HepG2 (cell line): Measurements from ENCODE around the gene CTBP1. TPM values are rescaled to one million over a fixed set of nuclear protein-coding genes. Genes with fewer than 3 reads are reported as not detected.
"Not testable (repeated sequence)": the region's sequence is repeated elsewhere in the genome, so short reads cannot be mapped to it uniquely, and the experiment has no call there.

Experiments used
- ATAC-seq: fragments of 200-7000 bp; cut with Tn5 transposase; 3 replicates; pipeline ENCODE4 v1.9.1; 2020; ENCODE audit warnings: mild to moderate bottlenecking, moderate library complexity
- BruUV-seq: library from RNA; stranded (reverse); fragments of 400-500 nt; replicated peaks from 2 replicates; lab custom pipeline; 2021; lab: Mats Ljungman, UMichigan
- CTCF ChIA-PET: fragments of 300-600 bp; formaldehyde crosslinking; extraction: SDS; loops from one replicate; lab custom pipeline; 2021; ENCODE audit warnings: low total read pairs, inconsistent platforms, low intra/inter-chr PET ratio; lab: Yijun Ruan, JAX
- POLR2A ChIA-PET: fragments of 350-600 bp; sonication (Branson Sonifier 250); formaldehyde crosslinking; loops from one replicate; lab custom pipeline; 2020; ENCODE audit warnings: antibody characterized with exemption, inconsistent platforms; lab: Yijun Ruan, JAX
- DNase-seq: peaks from one replicate; pipeline ENCODE4 v3.0.0-alpha.2; 2015; ENCODE audit warnings: low spot score
- FAIRE-seq: peaks from 3 replicates; lab custom pipeline; 2011; peaks lifted over from hg19 to GRCh38; lab: Jason Lieb, UNC
- H2AFZ ChIP-seq: one replicate; pipeline ENCODE4 v1.6.1; 2011; ENCODE audit warnings: low read length, inconsistent platforms
- H3K27ac ChIP-seq: fragments of 300-600 bp; 3 replicates; pipeline ENCODE4 v1.8.0; 2011; ENCODE audit warnings: mixed run types, mild to moderate bottlenecking, mixed read lengths, low read length, inconsistent platforms; ENCODE audit not compliant: insufficient read depth; ENCODE audit errors: extremely low read length
- H3K27me3 ChIP-seq, 2 experiments: fragments of 200-600 bp in 1 of 2; 2 replicates in 1 of 2; 3 replicates in 1 of 2; pipeline versions ENCODE4 v1.6.0 to v1.8.0; 2011; ENCODE audit warnings: low read length in 2 of 2, mild to moderate bottlenecking in 2 of 2, moderate library complexity in 2 of 2, inconsistent platforms in 1 of 2; ENCODE audit not compliant: insufficient read depth in 2 of 2, control insufficient read depth in 1 of 2
- H3K36me3 ChIP-seq, 2 experiments: fragments of 200-600 bp in 1 of 2; replicated peaks in 1 of 2; 2 replicates in 1 of 2; 3 replicates in 1 of 2; pipeline versions ENCODE4 v1.5.1 to v1.8.0; 2011; ENCODE audit warnings: low read length in 2 of 2, inconsistent platforms in 1 of 2; ENCODE audit not compliant: insufficient read depth in 2 of 2, control insufficient read depth in 1 of 2
- H3K4me1 ChIP-seq: 2 replicates; pipeline ENCODE4 v1.5.1; 2012; ENCODE audit warnings: low read length, inconsistent platforms; ENCODE audit not compliant: insufficient read depth
- H3K4me2 ChIP-seq: 2 replicates; pipeline ENCODE4 v1.6.0; 2011; ENCODE audit warnings: low read depth, low read length, inconsistent platforms
- H3K4me3 ChIP-seq, 3 experiments: fragments of 200-600 bp in 1 of 3; sonication (generic), shearing (Covaris generic) in 1 of 3; replicated peaks in 1 of 3; 2 replicates each; pipeline ENCODE4 v1.5.1; 2011 to 2016; ENCODE audit warnings: low read length in 3 of 3, inconsistent platforms in 2 of 3, low read depth in 2 of 3, mild to moderate bottlenecking in 2 of 3, control low read depth in 1 of 3, mixed read lengths in 1 of 3; ENCODE audit not compliant: insufficient read depth in 1 of 3
- H3K79me2 ChIP-seq: one replicate; pipeline ENCODE4 v1.6.1; 2011; ENCODE audit warnings: low read length, inconsistent platforms; ENCODE audit not compliant: insufficient read depth
- H3K9ac ChIP-seq: 2 replicates; pipeline ENCODE4 v1.6.0; 2011; ENCODE audit warnings: mild to moderate bottlenecking, low read depth, low read length, inconsistent platforms; ENCODE audit not compliant: insufficient read depth
- H3K9me3 ChIP-seq: 2 replicates; pipeline ENCODE4 v1.5.1; 2012; ENCODE audit warnings: mild to moderate bottlenecking, low read length
- H4K20me1 ChIP-seq: 2 replicates; pipeline ENCODE4 v1.6.0; 2011; ENCODE audit warnings: inconsistent platforms, mild to moderate bottlenecking, low read length, moderate library complexity; ENCODE audit not compliant: insufficient read depth
- ARNT ChIP-seq: fragments of 450-650 bp; IDR thresholded peaks from 2 replicates; pipeline ENCODE4 v1.6.1; 2017
- EHMT2 ChIP-seq: fragments of 200-600 bp; sonication (generic); IDR thresholded peaks from 2 replicates; pipeline ENCODE4 v1.7.0; 2017; ENCODE audit warnings: antibody characterized with exemption, low read depth, low read length, borderline replicate concordance
- GLMP ChIP-seq: sonication (generic); formaldehyde crosslinking; IDR thresholded peaks from 2 replicates; pipeline ENCODE4 v1.9.0; 2021; ENCODE audit warnings: missing genetic modification reagents, mild to moderate bottlenecking, borderline replicate concordance
- MAF1 ChIP-seq: sonication (generic); formaldehyde crosslinking; IDR thresholded peaks from 2 replicates; pipeline ENCODE4 v1.5.0; 2020; ENCODE audit warnings: missing genetic modification reagents, borderline replicate concordance
- MAFG ChIP-seq: sonication (generic); formaldehyde crosslinking; IDR thresholded peaks from 2 replicates; pipeline ENCODE4 v1.5.1; 2020; ENCODE audit warnings: mild to moderate bottlenecking, missing genetic modification reagents
- NFIC ChIP-seq: IDR thresholded peaks from 2 replicates; pipeline ENCODE4 v1.6.1; 2012; ENCODE audit warnings: mild to moderate bottlenecking, low read length, inconsistent platforms
- NR2F6 ChIP-seq, 2 experiments: IDR thresholded peaks; 2 replicates each; pipeline ENCODE4 v1.6.1; 2016; ENCODE audit warnings: antibody characterized with exemption in 1 of 2, mild to moderate bottlenecking in 1 of 2
- SAFB2 ChIP-seq: sonication (generic); formaldehyde crosslinking; IDR thresholded peaks from 2 replicates; pipeline ENCODE4 v1.5.1; 2020; ENCODE audit warnings: missing genetic modification reagents, low read depth, mild to moderate bottlenecking, borderline replicate concordance
- ZNF10 ChIP-seq: sonication (generic); formaldehyde crosslinking; IDR thresholded peaks from 2 replicates; pipeline ENCODE4 v1.4.0; 2020; ENCODE audit warnings: mild to moderate bottlenecking, low read depth, missing genetic modification reagents, borderline replicate concordance
- ZNF414 ChIP-seq: sonication (generic); formaldehyde crosslinking; IDR thresholded peaks from 2 replicates; pipeline ENCODE4 v1.5.0; 2020; ENCODE audit warnings: missing genetic modification reagents
- WGBS: methylation state at CpG from one replicate; pipeline ENCODE4 v1.1.6; 2017; ENCODE audit warnings: low lambda C conversion rate; 5-methylcytosine and 5-hydroxymethylcytosine counted together
- in situ Hi-C: cut with HindIII; loops from 2 replicates; pipeline ENCODE4 v1.10.0; 2017; ENCODE audit warnings: low pct_unique_long_range_greater_than_20kb; ENCODE audit not compliant: extremely low pct_ligation_motif_present
- intact Hi-C: fragments of 100-400 bp; cut with micrococcal nuclease; formaldehyde crosslinking; loops from one replicate; pipeline ENCODE4 v1.10.0; 2022; ENCODE audit not compliant: unreplicated experiment
- polyA plus RNA-seq, 8 experiments: library from polyadenylated mRNA; depleted of rRNA in 3 of 8; stranded (reverse) in 7 of 8; unstranded in 1 of 8; fragments of >200 nt; fragmentation: Illumina TruSeq in 4 of 8; extraction: Trizol in 4 of 8; gene quantifications; 2 replicates each; pipeline versions ENCODE4 v1.2.1 to v1.2.3, GENCODE V29; 2011 to 2016; ENCODE audit warnings: low read depth in 4 of 8, missing spikeins in 1 of 8, mixed read lengths in 1 of 8; ENCODE audit not compliant: insufficient read depth in 1 of 8
- total RNA-seq, 5 experiments: library from RNA; depleted of rRNA; stranded (reverse); fragments of >200 nt; fragmentation: Illumina TruSeq; extraction: Trizol; gene quantifications; 2 replicates each; pipeline ENCODE4 v1.2.3, GENCODE V29; 2016; ENCODE audit warnings: low read depth in 1 of 5

Gene CTBP1
- total and polyA plus RNA-seq, 2 of the 13 experiments (the other 11 are each of a cell fraction or from before 2014, with no cell fraction given) = 78.5 to 112 TPM

GRCh38 chr4:1292703-1293011 is 43.7 kb upstream of the CTBP1 start:
- BruUV-seq, H2AFZ ChIP-seq, H3K4me3 ChIP-seq, H3K9ac ChIP-seq, in situ Hi-C loops, H3K9me3 ChIP-seq, DNase-seq, H3K27me3 ChIP-seq, CTCF ChIA-PET, ATAC-seq, intact Hi-C loops, POLR2A ChIA-PET, FAIRE-seq, H3K4me2 ChIP-seq, H3K27ac ChIP-seq: not testable (repeated sequence)
- H3K36me3 ChIP-seq = peaks cover 4 to 11% of the 10 kb centered on the region in 2 experiments; a peak in 4 of 5 replicates
- WGBS = over 99% methylated on average over 8 of the region's 8 CpGs
- H3K79me2 ChIP-seq = peaks cover 79% of the 10 kb centered on the region
- H3K4me1 ChIP-seq = peaks cover 42% of the 10 kb centered on the region
- peaks cover 52% of the 10 kb centered on the region for H4K20me1 ChIP-seq

GRCh38 chr4:1291996-1292702 is 43.2 kb upstream of the CTBP1 start:
- Histone ChIP-seq H2AFZ (no peak overlapping the region), H3K9ac (peak overlapping the region; percentile 96; the same call in 1 of the 2 replicates), H3K9me3 (no peaks in the 10 kb centered on the region), H3K4me2 (peak overlapping the region; percentile 85), H3K79me2 (peaks cover 74% of the 10 kb centered on the region), H3K27me3 (no peaks in the 10 kb centered on the region; a peak in 1 of 5 replicates), H3K4me1 (peaks cover 45% of the 10 kb centered on the region), H3K36me3 (peaks cover 2 to 6% of the 10 kb centered on the region in 2 experiments; a peak in 3 of 5 replicates), H3K27ac (no peak overlapping the region), H3K4me3 (peak overlapping the region in 1 of 3 experiments; percentile 2; a peak in 1 of 6 replicates), H4K20me1 (peaks cover 48% of the 10 kb centered on the region)
- FAIRE-seq (no peak), DNase-seq (no peak), ATAC-seq (no peak)
- no TSS peak for BruUV-seq
- POLR2A ChIA-PET = interaction anchor here (5.5 kb wide), 1 partner anchor 54 kb away, joined by 33 read pairs; the partner anchor contains the start of gene UVSSA
- WGBS = 75% methylated on average over 11 of the region's 11 CpGs
- TF ChIP-seq ZNF414 = no peak
- TF ChIP-seq ZNF10 (CRISPR knock-in tag) = no peak
- TF ChIP-seq SAFB2 (CRISPR knock-in tag) = no peak
- TF ChIP-seq GLMP (CRISPR knock-in tag) = no peak
- no peak for TF ChIP-seq MAFG (CRISPR knock-in tag)
- no peak for TF ChIP-seq ARNT
- TF ChIP-seq NR2F6 (IDR thresholded peaks at IDR 0.05) = no peak
- no peak for TF ChIP-seq NR2F6 (CRISPR knock-in tag; IDR thresholded peaks at IDR 0.05)
- TF ChIP-seq EHMT2 = no peak
- no peak for TF ChIP-seq NFIC
- TF ChIP-seq MAF1 (CRISPR knock-in tag) = no peak
- intact Hi-C loops = no loop called here
- in situ Hi-C loops = no loop called here
- CTCF ChIA-PET = no interaction called here
